ENCODE measurements around the gene TRMT1L.
"Not testable (repeated sequence)": the region's sequence is repeated elsewhere in the genome, so short reads cannot be mapped to it uniquely, and the experiment has no call there.

TRMT1L gene

GRCh38 chr1:185156854-185157598 lies at the start of gene TRMT1L, which contains the start of gene SWT1:
TRMT1L (minus strand) TSS chr1:185156953; CDS start chr1:185156712, 241 bp downstream.
SWT1 (plus strand) TSS chr1:185157167; CDS start chr1:185160842, 3,675 bp downstream.
- DNase-seq (ENCODE audit: low read depth) = peak; percentile 99
- H3K4me3 ChIP-seq (ENCODE audit: low read depth, low read length) = peak within 1 kb of the TSS; percentile 82
- TF ChIP-seq CTCF (IDR thresholded peaks at IDR 0.05; ENCODE audit: insufficient read depth, low read depth, low read length, missing control alignments) = no peak

GRCh38 chr1:185200889-185201288 lies 44.1 kb upstream of the TRMT1L start:
- no peak overlapping the region for H3K4me3 ChIP-seq (ENCODE audit: low read depth, low read length)
- no peak for DNase-seq (ENCODE audit: low read depth)
- no peak for TF ChIP-seq CTCF (IDR thresholded peaks at IDR 0.05; ENCODE audit: insufficient read depth, low read depth, low read length, missing control alignments)

GRCh38 chr1:185198712-185199111 lies 42.0 kb upstream of the TRMT1L start:
- H3K4me3 ChIP-seq (ENCODE audit: low read depth, low read length); DNase-seq (ENCODE audit: low read depth): not testable (repeated sequence)

GRCh38 chr1:185193756-185194155 lies 37.0 kb upstream of the TRMT1L start:
- H3K4me3 ChIP-seq (ENCODE audit: low read depth, low read length) = no peak overlapping the region
- TF ChIP-seq CTCF (IDR thresholded peaks at IDR 0.05; ENCODE audit: insufficient read depth, low read depth, low read length, missing control alignments) = no peak
- DNase-seq (ENCODE audit: low read depth) = no peak

- peak; percentile 60 for TF ChIP-seq CTCF (IDR thresholded peaks at IDR 0.05; ENCODE audit: insufficient read depth, low read depth, low read length, missing control alignments)
- no peak overlapping the region for H3K4me3 ChIP-seq (ENCODE audit: low read depth, low read length)
- peak; percentile 63 for DNase-seq (ENCODE audit: low read depth)
Observed at GRCh38 chr1:185170291-185170848, 13.6 kb upstream of the TRMT1L start.

- H3K4me3 ChIP-seq (ENCODE audit: low read depth, low read length) = no peak overlapping the region
- DNase-seq (ENCODE audit: low read depth) = no peak
- TF ChIP-seq CTCF (IDR thresholded peaks at IDR 0.05; ENCODE audit: insufficient read depth, low read depth, low read length, missing control alignments) = no peak
Observed at GRCh38 chr1:185166106-185166505, 9.4 kb upstream of the TRMT1L start.

- H3K4me3 ChIP-seq (ENCODE audit: low read depth, low read length) = no peak overlapping the region
- TF ChIP-seq CTCF (IDR thresholded peaks at IDR 0.05; ENCODE audit: insufficient read depth, low read depth, low read length, missing control alignments) = no peak
- DNase-seq (ENCODE audit: low read depth) = no peak
Observed at GRCh38 chr1:185162491-185162890, 5.7 kb upstream of the TRMT1L start.
